HG03575 (cell line): ENCODE data around the gene CYSLTR1.
"Not testable (repeated sequence)": the region's sequence is repeated elsewhere in the genome, so short reads cannot be mapped to it uniquely, and the experiment has no call there.

Experiments used
- ATAC-seq: cut with Tn5 transposase; IDR thresholded peaks from one replicate; pipeline ENCODE4 v1.9.1; 2021; ENCODE audit not compliant: unreplicated experiment, insufficient number of reproducible peaks, low FRiP score; ENCODE audit errors: extremely low read depth

Gene CYSLTR1

GRCh38 chrX:78283511-78283910, 43.9 kb downstream of the CYSLTR1 start:
- ATAC-seq = no peak

GRCh38 chrX:78237127-78237526, 90.3 kb downstream of the CYSLTR1 start:
- ATAC-seq = no peak

- not testable (repeated sequence) for ATAC-seq
Observed at GRCh38 chrX:78226047-78226446, 101.4 kb downstream of the CYSLTR1 start.
